Measurements from ENCODE around the gene UPF3A. TPM values are rescaled to one million over a fixed set of nuclear protein-coding genes. Genes with fewer than 3 reads are reported as not detected.
"Not testable (repeated sequence)": the region's sequence is repeated elsewhere in the genome, so short reads cannot be mapped to it uniquely, and the experiment has no call there.

Gene UPF3A
- 35.5 TPM for polyA plus RNA-seq

DNA sequence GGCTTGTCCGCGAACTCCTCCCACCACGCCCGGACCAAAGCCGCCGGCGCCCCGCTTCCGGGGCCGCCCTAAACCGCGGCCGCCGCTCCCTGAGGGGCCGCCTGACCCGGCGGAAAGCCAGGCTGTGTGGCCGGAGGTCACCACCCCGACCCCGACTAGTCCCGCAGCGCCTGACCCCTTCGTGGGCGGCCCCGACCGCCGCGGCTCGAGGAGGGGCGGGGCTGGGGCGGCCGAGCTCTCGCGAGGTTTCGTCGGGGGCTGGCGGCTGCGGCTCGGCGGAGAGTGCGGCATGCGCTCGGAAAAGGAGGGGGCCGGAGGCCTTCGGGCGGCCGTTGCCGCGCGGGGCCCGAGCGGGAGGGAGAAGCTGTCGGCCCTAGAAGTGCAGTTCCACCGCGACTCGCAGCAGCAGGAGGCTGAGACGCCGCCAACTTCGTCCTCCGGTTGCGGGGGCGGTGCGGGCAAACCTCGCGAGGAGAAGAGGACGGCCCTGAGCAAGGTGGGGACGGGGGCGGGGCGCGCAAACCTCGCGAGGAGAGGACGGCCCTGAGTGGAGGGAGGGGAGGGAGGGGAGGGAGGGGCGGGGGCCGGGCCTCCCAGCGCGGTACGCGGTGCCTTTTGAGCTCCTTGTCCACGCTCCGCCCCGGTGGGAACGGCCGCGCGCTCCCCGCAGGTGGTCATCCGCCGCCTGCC, at the start of gene UPF3A:
Gene UPF3A, plus strand, starts transcription at position 251 of the 690 bp plus-strand sequence. Its CDS starts 39 bp downstream, at position 290.
- H3K4me1 Mint-ChIP-seq = peaks cover 23 to 25% (median 25%) of the 10 kb centered on the region in 3 donors
- no peaks in the 10 kb centered on the region for H3K9me3 Mint-ChIP-seq
- peak within 1 kb of the TSS; percentile 91 to 96 (median 94) for H3K4me3 Mint-ChIP-seq
- peak within 1 kb of the TSS; percentile 97 to 98 (median 97) for H3K27ac Mint-ChIP-seq
- peaks cover 8% of the 10 kb centered on the region for H3K36me3 Mint-ChIP-seq
- no peaks in the 10 kb centered on the region for H3K27me3 Mint-ChIP-seq

- Mint-ChIP-seq H3K4me1 (peaks cover 15 to 22% (median 18%) of the 10 kb centered on the region in 3 donors), H3K4me3 (peak overlapping the region in 1 of 4 donors; percentile 96), H3K27me3 (peaks cover 9% of the 10 kb centered on the region), H3K9me3 (no peaks in the 10 kb centered on the region), H3K36me3 (no peaks in the 10 kb centered on the region), H3K27ac (peak overlapping the region in 1 of 3 donors; percentile 56)
Observed at GRCh38 chr13:114231886-114232285, 49.5 kb upstream of the UPF3A start.

GRCh38 chr13:114234266-114234644, 47.1 kb upstream of the UPF3A start:
- Mint-ChIP-seq H3K27me3 (peaks cover 9% of the 10 kb centered on the region), H3K4me1 (peaks cover 16 to 27% (median 20%) of the 10 kb centered on the region in 3 donors)

DNA sequence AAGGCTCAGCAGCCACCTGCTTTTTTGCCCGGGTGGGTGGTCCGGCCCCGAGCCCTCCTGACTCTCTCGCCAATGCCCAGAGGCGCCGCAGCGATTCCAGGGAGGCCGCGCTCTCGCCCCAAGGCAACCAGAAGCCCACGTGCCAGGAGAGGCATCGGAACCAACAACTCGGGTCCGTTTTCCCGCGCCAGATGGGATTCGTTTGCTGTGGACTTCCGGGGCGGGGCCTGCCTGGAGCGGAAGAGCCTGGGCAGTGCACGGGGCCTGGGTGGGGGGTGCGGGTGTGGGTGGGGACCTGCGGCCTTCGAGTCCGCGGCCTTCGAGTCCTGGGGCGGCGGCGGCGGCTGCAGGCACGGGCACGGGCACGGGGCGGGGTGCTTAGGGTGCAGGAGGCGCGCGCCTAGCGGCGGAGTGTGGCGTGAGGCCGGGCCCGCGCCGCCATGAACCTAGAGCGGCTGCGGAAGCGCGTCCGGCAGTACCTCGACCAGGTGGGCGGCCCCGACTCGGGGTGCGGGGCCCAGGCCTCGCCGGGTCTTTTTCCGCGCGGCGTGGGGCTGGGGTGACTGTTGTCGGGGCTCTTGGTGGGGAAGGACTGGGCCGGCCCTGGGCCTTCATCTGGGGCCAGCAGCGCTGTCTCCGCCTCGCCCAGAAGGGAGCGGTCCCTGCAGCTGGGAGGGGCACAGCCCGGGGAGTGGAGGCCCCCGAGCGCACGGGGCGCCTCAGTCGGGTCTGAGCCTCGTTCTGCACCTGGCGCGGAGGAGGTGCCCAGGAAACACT, 46.6 kb upstream of the UPF3A start, which contains the start of gene CDC16:
Gene CDC16, plus strand, starts transcription at position 253 of the 777 bp plus-strand sequence. Its CDS starts 188 bp downstream, at position 441.
- Mint-ChIP-seq H3K9me3 (no peaks in the 10 kb centered on the region), H3K27me3 (peaks cover 7% of the 10 kb centered on the region), H3K27ac (peak within 1 kb of the TSS; percentile 84 to 95 (median 91)), H3K4me1 (peaks cover 16 to 28% (median 20%) of the 10 kb centered on the region in 3 donors), H3K4me3 (peak within 1 kb of the TSS; percentile 84 to 96 (median 92)), H3K36me3 (peaks cover 3% of the 10 kb centered on the region)

More at GRCh38 chr13:114234266-114234644, 47.1 kb upstream of the UPF3A start:
- Mint-ChIP-seq H3K27ac (peak overlapping the region; percentile 84 to 95 (median 91)), H3K36me3 (peaks cover 3% of the 10 kb centered on the region), H3K4me3 (peak overlapping the region; percentile 84 to 96 (median 92)), H3K9me3 (no peaks in the 10 kb centered on the region)

GRCh38 chr13:114235697-114236096, 45.7 kb upstream of the UPF3A start:
- Mint-ChIP-seq H3K27ac (peak overlapping the region; percentile 46 to 95 (median 61)), H3K27me3 (no peaks in the 10 kb centered on the region), H3K9me3 (no peaks in the 10 kb centered on the region), H3K4me1 (peaks cover 16 to 28% (median 20%) of the 10 kb centered on the region in 3 donors), H3K4me3 (peak overlapping the region; percentile 84 to 96 (median 92)), H3K36me3 (peaks cover 3% of the 10 kb centered on the region)

GRCh38 chr13:114236227-114236626, 45.2 kb upstream of the UPF3A start:
- H3K36me3 Mint-ChIP-seq = peaks cover 3% of the 10 kb centered on the region
- H3K4me1 Mint-ChIP-seq = peaks cover 16 to 28% (median 20%) of the 10 kb centered on the region in 3 donors
- no peaks in the 10 kb centered on the region for H3K9me3 Mint-ChIP-seq
- peak overlapping the region; percentile 84 to 96 (median 92) for H3K4me3 Mint-ChIP-seq
- no peaks in the 10 kb centered on the region for H3K27me3 Mint-ChIP-seq
- H3K27ac Mint-ChIP-seq = peak overlapping the region in 2 of 3 donors; percentile 61 to 95

DNA sequence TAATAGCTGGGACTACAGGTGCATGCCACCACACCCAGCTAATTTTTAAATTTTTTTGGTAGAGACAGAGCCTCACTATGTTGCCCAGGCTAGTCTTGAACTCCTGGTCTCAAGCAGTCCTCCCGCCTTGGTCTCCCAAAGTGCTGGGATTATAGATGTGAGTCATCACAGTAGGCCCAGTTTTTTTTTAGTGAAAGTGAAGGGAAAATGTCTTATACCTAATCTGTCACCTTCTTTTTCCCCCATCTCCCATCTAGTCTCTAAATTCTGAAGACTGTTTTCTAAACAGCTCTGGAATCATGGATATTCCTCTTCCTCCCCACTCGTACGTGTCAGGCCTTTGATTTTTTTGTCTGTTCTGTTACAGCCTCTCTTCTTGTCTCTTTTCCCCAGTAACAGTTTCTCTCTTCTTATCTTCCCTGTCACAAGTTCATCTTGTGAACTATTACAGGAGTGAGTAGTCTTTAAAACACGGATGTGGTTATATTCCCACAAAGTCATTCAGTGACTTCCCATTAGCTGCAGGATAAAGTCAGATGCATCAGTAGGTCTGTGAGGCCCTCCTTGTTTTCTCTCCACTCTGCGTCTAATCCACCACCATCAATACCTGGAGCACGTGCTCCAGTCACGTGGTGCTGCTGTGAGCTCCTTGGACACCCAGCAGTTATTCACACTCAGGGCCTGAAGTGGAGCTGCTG, 43.8 kb upstream of the UPF3A start:
- peaks cover 16 to 28% (median 20%) of the 10 kb centered on the region in 3 donors for H3K4me1 Mint-ChIP-seq
- H3K4me3 Mint-ChIP-seq = peak overlapping the region in 3 of 4 donors; percentile 14 to 80 (median 41)
- peaks cover 8% of the 10 kb centered on the region for H3K36me3 Mint-ChIP-seq
- H3K27ac Mint-ChIP-seq = peak overlapping the region in 1 of 3 donors; percentile 50
- H3K27me3 Mint-ChIP-seq = no peaks in the 10 kb centered on the region
- H3K9me3 Mint-ChIP-seq = no peaks in the 10 kb centered on the region

GRCh38 chr13:114241918-114242317, 39.5 kb upstream of the UPF3A start:
- Mint-ChIP-seq H3K9me3 (no peaks in the 10 kb centered on the region), H3K4me1 (peaks cover 1 to 11% (median 8%) of the 10 kb centered on the region in 3 donors), H3K36me3 (peaks cover 10% of the 10 kb centered on the region), H3K27me3 (no peaks in the 10 kb centered on the region), H3K27ac (no peak overlapping the region), H3K4me3 (no peak overlapping the region)

DNA sequence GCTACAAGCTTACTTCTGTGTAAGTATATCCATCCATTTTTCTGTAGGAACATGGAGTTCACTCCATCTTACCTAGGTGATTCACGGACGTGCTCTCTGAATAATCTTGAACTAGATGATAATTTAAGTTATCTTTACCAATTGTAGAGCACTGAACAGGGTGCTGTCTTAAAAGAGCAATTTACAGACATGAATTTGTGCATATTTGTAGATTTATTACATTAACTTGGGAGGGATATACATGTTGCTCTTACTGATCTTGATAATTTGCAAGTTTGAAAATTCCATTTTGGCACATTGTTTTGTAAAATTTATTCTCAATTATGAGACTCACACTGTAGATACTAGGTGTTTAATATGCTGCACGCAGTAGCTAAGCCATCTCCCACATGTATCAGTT, 37.4 kb upstream of the UPF3A start:
- H3K4me3 Mint-ChIP-seq = no peak overlapping the region
- H3K9me3 Mint-ChIP-seq = no peaks in the 10 kb centered on the region
- no peaks in the 10 kb centered on the region for H3K27me3 Mint-ChIP-seq
- peaks cover 0 to 4% (median 0%) of the 10 kb centered on the region in 3 donors for H3K4me1 Mint-ChIP-seq
- peaks cover 7% of the 10 kb centered on the region for H3K36me3 Mint-ChIP-seq
- H3K27ac Mint-ChIP-seq = no peak overlapping the region

- Mint-ChIP-seq H3K27me3 (no peaks in the 10 kb centered on the region), H3K9me3 (no peaks in the 10 kb centered on the region), H3K4me3 (no peak overlapping the region), H3K36me3 (peaks cover 7% of the 10 kb centered on the region), H3K27ac (no peak overlapping the region), H3K4me1 (peaks cover 0 to under 1% (median 0%) of the 10 kb centered on the region in 3 donors)
Observed at GRCh38 chr13:114244637-114245036, 36.8 kb upstream of the UPF3A start.

DNA sequence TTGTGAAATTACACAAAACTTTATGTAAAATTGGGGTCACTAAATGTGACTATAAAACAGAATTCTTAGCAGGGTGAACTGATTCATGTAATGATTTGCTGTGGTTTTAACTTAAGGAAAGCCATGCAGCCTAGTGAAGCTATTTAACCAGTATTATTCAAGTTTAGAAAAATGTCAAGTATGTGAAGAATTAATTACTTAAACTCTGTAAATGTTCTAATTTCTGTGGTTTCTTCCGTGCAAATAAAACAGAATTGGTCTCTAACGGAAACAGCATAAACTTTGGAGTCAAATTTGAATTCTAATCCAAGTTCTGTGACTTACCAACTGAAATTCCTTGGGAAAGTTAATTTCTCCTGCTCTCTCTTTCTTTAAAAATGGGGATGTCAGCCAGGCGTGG, 33.4 kb upstream of the UPF3A start:
- Mint-ChIP-seq H3K4me1 (no peaks in the 10 kb centered on the region), H3K27ac (no peak overlapping the region), H3K9me3 (no peaks in the 10 kb centered on the region)

GRCh38 chr13:114249077-114249476, 32.3 kb upstream of the UPF3A start:
- Mint-ChIP-seq H3K4me1 (peaks cover 2 to 4% (median 3%) of the 10 kb centered on the region in 3 donors), H3K9me3 (no peaks in the 10 kb centered on the region), H3K27me3 (no peaks in the 10 kb centered on the region), H3K4me3 (no peak overlapping the region), H3K36me3 (peaks cover 8% of the 10 kb centered on the region), H3K27ac (no peak overlapping the region)

More for the DNA sequence above, 33.4 kb upstream of the UPF3A start:
- Mint-ChIP-seq H3K27me3 (no peaks in the 10 kb centered on the region), H3K4me3 (no peak overlapping the region), H3K36me3 (peaks cover 5% of the 10 kb centered on the region)

DNA sequence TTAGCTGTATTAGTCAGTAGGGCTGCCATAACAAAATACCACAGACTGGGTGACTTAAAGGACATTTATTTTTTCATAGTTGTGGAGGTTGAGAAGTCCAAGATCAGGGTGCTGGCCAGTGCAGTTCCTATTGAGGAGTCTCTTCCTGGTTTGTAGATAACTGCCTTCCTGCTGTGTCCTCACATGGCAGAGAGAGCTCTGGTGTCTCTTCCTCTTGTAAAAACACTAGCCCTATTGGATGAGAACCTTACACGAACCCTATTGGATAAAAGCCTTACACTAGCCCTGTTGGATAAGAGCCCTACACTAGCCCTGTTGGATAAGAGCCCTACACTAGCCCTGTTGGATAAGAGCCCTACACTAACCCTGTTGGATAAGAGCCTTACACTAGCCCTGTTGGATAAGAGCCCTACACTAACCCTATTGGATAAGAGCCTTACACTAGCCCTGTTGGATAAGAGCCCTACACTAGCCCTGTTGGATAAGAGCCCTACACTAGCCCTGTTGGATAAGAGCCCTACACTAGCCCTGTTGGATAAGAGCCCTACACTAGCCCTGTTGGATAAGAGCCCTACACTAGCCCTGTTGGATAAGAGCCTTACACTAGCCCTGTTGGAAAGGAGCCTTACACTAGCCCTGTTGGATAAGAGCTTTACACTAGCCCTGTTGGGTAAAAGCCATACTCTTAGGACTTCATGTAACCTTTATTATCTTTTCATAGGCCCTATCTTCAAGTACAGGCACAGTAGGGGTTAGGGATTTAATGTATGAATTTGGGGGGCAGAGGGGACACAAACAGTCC, 29.6 kb upstream of the UPF3A start:
- H3K9me3 Mint-ChIP-seq, H3K4me1 Mint-ChIP-seq, H3K27ac Mint-ChIP-seq, H3K4me3 Mint-ChIP-seq, H3K27me3 Mint-ChIP-seq: not testable (repeated sequence)
- peaks cover 12% of the 10 kb centered on the region for H3K36me3 Mint-ChIP-seq

DNA sequence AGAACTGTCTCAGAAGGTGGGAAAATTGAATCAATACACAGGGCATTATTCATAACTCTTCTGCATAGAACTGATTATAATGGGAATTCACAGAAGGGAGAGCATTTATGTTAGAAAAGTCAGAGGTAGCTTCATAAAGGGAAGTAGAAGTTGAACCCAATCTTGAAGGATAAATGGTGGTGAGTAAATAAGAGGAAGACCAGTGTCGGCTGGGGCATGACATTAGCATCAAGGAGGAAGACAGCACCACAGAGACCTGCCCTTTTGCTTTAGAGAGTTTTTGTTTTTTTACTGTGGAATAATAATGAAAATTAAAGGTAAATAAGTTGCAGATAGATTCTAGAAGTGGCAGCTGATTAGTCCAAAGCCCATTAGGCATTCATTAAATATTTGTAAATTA, 24.9 kb upstream of the UPF3A start:
- peaks cover 21 to 30% (median 28%) of the 10 kb centered on the region in 3 donors for H3K4me1 Mint-ChIP-seq

More for the DNA sequence above, 24.9 kb upstream of the UPF3A start:
- Mint-ChIP-seq H3K9me3 (no peaks in the 10 kb centered on the region), H3K36me3 (peaks cover 8% of the 10 kb centered on the region), H3K27ac (peak overlapping the region in 2 of 3 donors; percentile 13 to 50), H3K27me3 (no peaks in the 10 kb centered on the region), H3K4me3 (peak overlapping the region in 1 of 4 donors; percentile 6)

Measured in IgD-negative memory B cell (primary cell).